HepG2 (cell line): ENCODE data around the gene ELMOD3. TPM values are rescaled to one million over a fixed set of nuclear protein-coding genes. Genes with fewer than 3 reads are reported as not detected.
A peak's percentile ranks its signal among the peaks of the same experiment; 100 is the strongest.

Experiments
- ASH2L ChIP-seq: fragments of 300-600, 200-600 bp; sonication (generic); IDR thresholded peaks from 2 replicates; pipeline ENCODE4 v1.7.0; 2017; ENCODE audit warnings: low read depth, mild to moderate bottlenecking, moderate library complexity, mixed read lengths, low read length; ENCODE audit not compliant: insufficient read length
- ATF7 ChIP-seq, 2 experiments: fragments of 450-650 bp in 1 of 2; sonication (generic) in 1 of 2; formaldehyde crosslinking in 1 of 2; IDR thresholded peaks; 2 replicates each; pipeline versions ENCODE4 v1.4.0 to v1.6.1; 2016 to 2020; ENCODE audit warnings: antibody characterized with exemption in 1 of 2, mild to moderate bottlenecking in 1 of 2, missing genetic modification reagents in 1 of 2
- CEBPG ChIP-seq: IDR thresholded peaks from 2 replicates; pipeline ENCODE4 v1.6.1; 2016
- FOXP1 ChIP-seq, 2 experiments: fragments of 450-650 bp in 1 of 2; IDR thresholded peaks; 2 replicates each; pipeline ENCODE4 v1.6.1; 2017 to 2018; ENCODE audit warnings: antibody characterized with exemption in 1 of 2
- HNRNPUL1 ChIP-seq: fragments of 200-400 bp; formaldehyde crosslinking; IDR thresholded peaks from 2 replicates; pipeline ENCODE4 v1.6.1; 2017; ENCODE audit warnings: low read depth, mild to moderate bottlenecking, low read length, moderate library complexity
- KDM2A ChIP-seq: sonication (generic); formaldehyde crosslinking; IDR thresholded peaks from 2 replicates; pipeline ENCODE4 v1.4.0; 2020; ENCODE audit warnings: low read depth, missing genetic modification reagents, borderline replicate concordance
- NAIF1 ChIP-seq: sonication (generic); formaldehyde crosslinking; IDR thresholded peaks from 2 replicates; pipeline ENCODE4 v1.5.0; 2020; ENCODE audit warnings: mild to moderate bottlenecking, missing genetic modification reagents, borderline replicate concordance
- NFKBIZ ChIP-seq: IDR thresholded peaks from 2 replicates; pipeline ENCODE4 v1.6.1; 2018; ENCODE audit warnings: missing genetic modification reagents, missing compliant biosample characterization
- POLR2A ChIP-seq, 2 experiments: IDR thresholded peaks; 2 replicates each; pipeline ENCODE4 v1.6.1; 2011; ENCODE audit warnings: low read depth in 2 of 2, low read length in 2 of 2, mild to moderate bottlenecking in 1 of 2, moderate library complexity in 1 of 2; ENCODE audit not compliant: insufficient read depth in 1 of 2
- SAP130 ChIP-seq: IDR thresholded peaks from 2 replicates; pipeline ENCODE4 v1.6.1; 2016; ENCODE audit warnings: low read depth
- SOX6 ChIP-seq, 2 experiments: fragments of 450-650 bp in 1 of 2; sonication (generic) in 1 of 2; formaldehyde crosslinking in 1 of 2; IDR thresholded peaks; 2 replicates each; pipeline versions ENCODE4 v1.4.0 to v1.6.1; 2017 to 2020; ENCODE audit warnings: antibody characterized with exemption in 1 of 2, mild to moderate bottlenecking in 1 of 2, missing genetic modification reagents in 1 of 2
- SRF ChIP-seq: IDR thresholded peaks from 2 replicates; pipeline ENCODE4 v1.6.1; 2011; ENCODE audit warnings: mild to moderate bottlenecking, low read depth, low read length, moderate library complexity
- TBX2 ChIP-seq: sonication (generic); formaldehyde crosslinking; IDR thresholded peaks from 2 replicates; pipeline ENCODE4 v1.5.0; 2020; ENCODE audit warnings: missing genetic modification reagents, mild to moderate bottlenecking, borderline replicate concordance
- ZBTB7A ChIP-seq: sonication (generic); formaldehyde crosslinking; IDR thresholded peaks from 2 replicates; pipeline ENCODE4 v1.8.0; 2022; ENCODE audit warnings: mild to moderate bottlenecking, missing genetic modification reagents
- ZKSCAN8 ChIP-seq: IDR thresholded peaks from 2 replicates; pipeline ENCODE4 v1.6.1; 2016; ENCODE audit warnings: borderline replicate concordance, missing genetic modification reagents, missing compliant biosample characterization
- ZNF816 ChIP-seq: sonication (generic); formaldehyde crosslinking; IDR thresholded peaks from 2 replicates; pipeline ENCODE4 v1.8.0; 2022; ENCODE audit warnings: missing genetic modification reagents, mild to moderate bottlenecking, borderline replicate concordance
- polyA plus RNA-seq, 8 experiments: library from polyadenylated mRNA; depleted of rRNA in 3 of 8; stranded (reverse) in 7 of 8; unstranded in 1 of 8; fragments of >200 nt; fragmentation: Illumina TruSeq in 4 of 8; extraction: Trizol in 4 of 8; gene quantifications; 2 replicates each; pipeline versions ENCODE4 v1.2.1 to v1.2.3, GENCODE V29; 2011 to 2016; ENCODE audit warnings: low read depth in 4 of 8, missing spikeins in 1 of 8, mixed read lengths in 1 of 8; ENCODE audit not compliant: insufficient read depth in 1 of 8
- total RNA-seq, 5 experiments: library from RNA; depleted of rRNA; stranded (reverse); fragments of >200 nt; fragmentation: Illumina TruSeq; extraction: Trizol; gene quantifications; 2 replicates each; pipeline ENCODE4 v1.2.3, GENCODE V29; 2016; ENCODE audit warnings: low read depth in 1 of 5
- TF ChIP-seq, protein P1 (sequence below): IDR thresholded peaks from 2 replicates; pipeline ENCODE4 v1.6.1; 2018; ENCODE audit warnings: missing genetic modification reagents, mild to moderate bottlenecking, missing compliant biosample characterization
- TF ChIP-seq, protein P2 (sequence below): IDR thresholded peaks from 2 replicates; pipeline ENCODE4 v1.6.1; 2016; ENCODE audit warnings: missing compliant biosample characterization, missing genetic modification reagents, borderline replicate concordance
- TF ChIP-seq, protein P3 (sequence below): IDR thresholded peaks from 2 replicates; pipeline ENCODE4 v1.6.1; 2012; ENCODE audit warnings: inconsistent platforms
- TF ChIP-seq, protein P4 (sequence below): IDR thresholded peaks from 2 replicates; pipeline ENCODE4 v1.6.1; 2018; ENCODE audit warnings: missing genetic modification reagents
- TF ChIP-seq, protein P5 (sequence below): sonication (generic); formaldehyde crosslinking; IDR thresholded peaks from 2 replicates; pipeline ENCODE4 v1.4.0; 2020; ENCODE audit warnings: mild to moderate bottlenecking, missing genetic modification reagents
- TF ChIP-seq, protein P6 (sequence below): sonication (generic); formaldehyde crosslinking; IDR thresholded peaks from 2 replicates; pipeline ENCODE4 v1.5.1; 2020; ENCODE audit warnings: mild to moderate bottlenecking, moderate library complexity, missing genetic modification reagents

The ELMOD3 gene
- total and polyA plus RNA-seq, 2 of the 13 experiments (the other 11 are each of a cell fraction or from before 2014, with no cell fraction given): 13.3 to 19.5 TPM

DNA sequence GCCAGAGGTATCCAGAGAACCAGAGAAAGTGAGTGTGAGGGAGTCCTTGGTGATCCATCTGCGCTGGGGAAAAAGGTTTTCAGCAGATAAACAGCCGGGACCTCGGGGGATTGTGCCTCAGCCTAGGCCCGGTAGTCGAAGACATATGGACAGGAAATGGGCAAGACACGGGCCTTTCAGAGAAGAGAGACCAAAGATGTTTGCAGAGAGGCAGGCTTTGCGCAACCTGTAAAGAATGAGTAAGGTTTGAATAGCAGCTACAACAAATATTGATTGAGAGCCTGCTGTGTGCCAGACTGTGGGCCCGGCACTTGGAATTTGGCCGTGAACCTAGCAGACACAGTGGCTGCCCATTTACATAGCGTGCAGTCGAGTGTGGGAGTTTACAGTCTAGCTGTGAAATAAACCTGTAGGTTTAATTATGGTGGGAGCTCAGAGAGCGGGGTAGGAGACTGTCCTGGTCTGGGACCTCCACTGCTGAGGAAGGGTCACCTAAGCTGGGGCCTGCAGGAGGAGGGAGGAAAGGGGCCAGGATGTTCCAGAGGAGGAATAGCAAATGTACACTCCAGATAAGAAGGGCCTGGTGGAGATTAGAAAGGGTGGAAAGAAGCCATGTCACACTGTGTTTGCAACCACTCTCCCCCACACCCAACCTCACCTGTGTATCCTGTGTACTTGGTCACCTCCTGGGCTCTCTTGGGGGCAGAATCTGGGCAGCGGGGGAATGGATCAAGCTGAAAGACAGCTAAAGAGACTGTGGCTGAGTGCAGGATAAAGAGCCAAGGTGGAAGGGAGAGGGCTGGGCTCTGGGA is 66.9 kb downstream of the ELMOD3 start (continued):
- TF ChIP-seq, protein P1, sequence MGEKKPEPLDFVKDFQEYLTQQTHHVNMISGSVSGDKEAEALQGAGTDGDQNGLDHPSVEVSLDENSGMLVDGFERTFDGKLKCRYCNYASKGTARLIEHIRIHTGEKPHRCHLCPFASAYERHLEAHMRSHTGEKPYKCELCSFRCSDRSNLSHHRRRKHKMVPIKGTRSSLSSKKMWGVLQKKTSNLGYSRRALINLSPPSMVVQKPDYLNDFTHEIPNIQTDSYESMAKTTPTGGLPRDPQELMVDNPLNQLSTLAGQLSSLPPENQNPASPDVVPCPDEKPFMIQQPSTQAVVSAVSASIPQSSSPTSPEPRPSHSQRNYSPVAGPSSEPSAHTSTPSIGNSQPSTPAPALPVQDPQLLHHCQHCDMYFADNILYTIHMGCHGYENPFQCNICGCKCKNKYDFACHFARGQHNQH: peak; percentile 97
- TF ChIP-seq CEBPG (CRISPR knock-in tag): peak; percentile 99
- peak; percentile 96 for TF ChIP-seq ZKSCAN8
- peak; percentile 49; the same call in 1 of the 2 replicates for TF ChIP-seq SRF
- TF ChIP-seq, protein P2, sequence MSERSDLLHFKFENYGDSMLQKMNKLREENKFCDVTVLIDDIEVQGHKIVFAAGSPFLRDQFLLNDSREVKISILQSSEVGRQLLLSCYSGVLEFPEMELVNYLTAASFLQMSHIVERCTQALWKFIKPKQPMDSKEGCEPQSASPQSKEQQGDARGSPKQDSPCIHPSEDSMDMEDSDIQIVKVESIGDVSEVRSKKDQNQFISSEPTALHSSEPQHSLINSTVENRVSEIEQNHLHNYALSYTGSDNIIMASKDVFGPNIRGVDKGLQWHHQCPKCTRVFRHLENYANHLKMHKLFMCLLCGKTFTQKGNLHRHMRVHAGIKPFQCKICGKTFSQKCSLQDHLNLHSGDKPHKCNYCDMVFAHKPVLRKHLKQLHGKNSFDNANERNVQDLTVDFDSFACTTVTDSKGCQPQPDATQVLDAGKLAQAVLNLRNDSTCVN (CRISPR knock-in tag): no peak; the same call in 1 of the 2 replicates
- TF ChIP-seq TBX2 (CRISPR knock-in tag): peak; percentile 99
- TF ChIP-seq NFKBIZ (CRISPR knock-in tag): peak; percentile 94
- no peak for TF ChIP-seq NAIF1 (CRISPR knock-in tag)
- TF ChIP-seq ZBTB7A (CRISPR knock-in tag): peak; percentile 63; the same call in 1 of the 2 replicates
- peak; percentile 42; the same call in 1 of the 2 replicates for TF ChIP-seq KDM2A (CRISPR knock-in tag)
- peak; percentile 97 for TF ChIP-seq SAP130
- TF ChIP-seq ASH2L: peak; percentile 53
- no peak for TF ChIP-seq FOXP1 (IDR thresholded peaks at IDR 0.05)
- peak; percentile 96 for TF ChIP-seq FOXP1 (CRISPR knock-in tag; IDR thresholded peaks at IDR 0.05)
- TF ChIP-seq HNRNPUL1: no peak
- TF ChIP-seq SOX6 (IDR thresholded peaks at IDR 0.05): no peak
- TF ChIP-seq SOX6 (CRISPR knock-in tag; IDR thresholded peaks at IDR 0.05): peak; percentile 98
- TF ChIP-seq, protein P3, sequence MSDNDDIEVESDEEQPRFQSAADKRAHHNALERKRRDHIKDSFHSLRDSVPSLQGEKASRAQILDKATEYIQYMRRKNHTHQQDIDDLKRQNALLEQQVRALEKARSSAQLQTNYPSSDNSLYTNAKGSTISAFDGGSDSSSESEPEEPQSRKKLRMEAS: peak; percentile 81
- TF ChIP-seq, protein P4, sequence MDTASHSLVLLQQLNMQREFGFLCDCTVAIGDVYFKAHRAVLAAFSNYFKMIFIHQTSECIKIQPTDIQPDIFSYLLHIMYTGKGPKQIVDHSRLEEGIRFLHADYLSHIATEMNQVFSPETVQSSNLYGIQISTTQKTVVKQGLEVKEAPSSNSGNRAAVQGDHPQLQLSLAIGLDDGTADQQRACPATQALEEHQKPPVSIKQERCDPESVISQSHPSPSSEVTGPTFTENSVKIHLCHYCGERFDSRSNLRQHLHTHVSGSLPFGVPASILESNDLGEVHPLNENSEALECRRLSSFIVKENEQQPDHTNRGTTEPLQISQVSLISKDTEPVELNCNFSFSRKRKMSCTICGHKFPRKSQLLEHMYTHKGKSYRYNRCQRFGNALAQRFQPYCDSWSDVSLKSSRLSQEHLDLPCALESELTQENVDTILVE (CRISPR knock-in tag): peak; percentile 88; the same call in 1 of the 2 replicates
- TF ChIP-seq, protein P5, sequence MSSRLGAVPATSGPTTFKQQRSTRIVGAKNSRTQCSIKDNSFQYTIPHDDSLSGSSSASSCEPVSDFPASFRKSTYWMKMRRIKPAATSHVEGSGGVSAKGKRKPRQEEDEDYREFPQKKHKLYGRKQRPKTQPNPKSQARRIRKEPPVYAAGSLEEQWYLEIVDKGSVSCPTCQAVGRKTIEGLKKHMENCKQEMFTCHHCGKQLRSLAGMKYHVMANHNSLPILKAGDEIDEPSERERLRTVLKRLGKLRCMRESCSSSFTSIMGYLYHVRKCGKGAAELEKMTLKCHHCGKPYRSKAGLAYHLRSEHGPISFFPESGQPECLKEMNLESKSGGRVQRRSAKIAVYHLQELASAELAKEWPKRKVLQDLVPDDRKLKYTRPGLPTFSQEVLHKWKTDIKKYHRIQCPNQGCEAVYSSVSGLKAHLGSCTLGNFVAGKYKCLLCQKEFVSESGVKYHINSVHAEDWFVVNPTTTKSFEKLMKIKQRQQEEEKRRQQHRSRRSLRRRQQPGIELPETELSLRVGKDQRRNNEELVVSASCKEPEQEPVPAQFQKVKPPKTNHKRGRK (CRISPR knock-in tag): no peak
- peak; percentile 97 for TF ChIP-seq ZNF816 (CRISPR knock-in tag)
- TF ChIP-seq POLR2A (IDR thresholded peaks at IDR 0.05; ENCODE audit: insufficient read depth in 1 of 2, low read depth in 2 of 2, low read length in 2 of 2): peak in 1 of 2 experiments; percentile 22; a peak in 1 of 4 replicates
- TF ChIP-seq, protein P6, sequence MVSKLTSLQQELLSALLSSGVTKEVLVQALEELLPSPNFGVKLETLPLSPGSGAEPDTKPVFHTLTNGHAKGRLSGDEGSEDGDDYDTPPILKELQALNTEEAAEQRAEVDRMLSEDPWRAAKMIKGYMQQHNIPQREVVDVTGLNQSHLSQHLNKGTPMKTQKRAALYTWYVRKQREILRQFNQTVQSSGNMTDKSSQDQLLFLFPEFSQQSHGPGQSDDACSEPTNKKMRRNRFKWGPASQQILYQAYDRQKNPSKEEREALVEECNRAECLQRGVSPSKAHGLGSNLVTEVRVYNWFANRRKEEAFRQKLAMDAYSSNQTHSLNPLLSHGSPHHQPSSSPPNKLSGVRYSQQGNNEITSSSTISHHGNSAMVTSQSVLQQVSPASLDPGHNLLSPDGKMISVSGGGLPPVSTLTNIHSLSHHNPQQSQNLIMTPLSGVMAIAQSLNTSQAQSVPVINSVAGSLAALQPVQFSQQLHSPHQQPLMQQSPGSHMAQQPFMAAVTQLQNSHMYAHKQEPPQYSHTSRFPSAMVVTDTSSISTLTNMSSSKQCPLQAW (CRISPR knock-in tag): peak; percentile 87
- no peak for TF ChIP-seq ATF7 (IDR thresholded peaks at IDR 0.05)
- peak; percentile 79; the same call in 1 of the 2 replicates for TF ChIP-seq ATF7 (CRISPR knock-in tag; IDR thresholded peaks at IDR 0.05)
